ENCODE measurements around the gene MED31. TPM values are rescaled to one million over a fixed set of nuclear protein-coding genes. Genes with fewer than 3 reads are reported as not detected.

MED31 gene
- total and polyA plus RNA-seq, 2 of the 13 experiments (the other 11 are each of a cell fraction or from before 2014, with no cell fraction given): 19.0 to 20.9 TPM

DNA sequence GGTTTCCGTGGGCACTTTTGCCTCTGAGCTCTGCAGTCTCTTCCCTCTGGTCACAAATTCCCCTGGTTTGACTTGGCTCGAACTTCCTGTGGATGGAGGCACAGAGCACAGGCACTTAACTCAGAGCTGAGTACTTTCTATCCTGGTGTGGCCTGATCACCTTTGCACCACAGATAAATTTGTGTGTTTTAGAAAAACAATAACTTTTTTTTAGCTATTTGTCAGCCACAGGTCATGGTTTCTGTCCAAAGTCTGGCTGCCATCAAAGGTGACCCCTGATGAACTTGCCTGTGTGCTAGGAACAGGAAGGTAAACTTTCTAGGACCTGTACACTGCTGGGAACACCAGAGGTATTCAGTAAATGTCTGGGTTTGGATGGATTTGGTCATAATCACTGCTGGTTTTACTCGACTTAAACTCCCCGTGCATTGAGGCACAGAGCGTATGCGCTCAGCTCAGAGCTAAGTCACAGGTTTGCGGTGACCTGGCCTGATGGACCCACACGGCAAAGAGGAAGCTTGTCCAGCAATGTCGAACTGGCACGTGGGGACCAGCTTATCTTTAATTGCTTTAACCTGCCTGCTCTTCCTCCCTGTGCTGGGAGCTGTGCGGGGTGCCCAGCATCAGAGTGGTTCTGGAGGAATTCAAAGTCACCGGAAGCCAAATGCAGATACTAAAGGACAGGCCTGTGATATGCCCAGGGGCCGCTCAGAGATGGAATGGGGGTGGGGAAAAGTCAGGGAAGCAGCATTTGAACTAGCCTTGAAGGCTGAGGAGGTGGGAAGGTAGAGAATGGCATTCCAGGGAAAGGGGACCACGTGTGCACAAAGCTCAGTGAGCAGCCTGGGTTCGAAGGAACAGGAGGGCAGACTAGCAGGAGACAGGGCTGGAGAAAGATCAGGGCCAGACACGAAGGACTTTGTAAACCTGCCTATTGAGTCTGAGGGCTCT lies 48.9 kb upstream of the MED31 start (continued):
- peak; percentile 97 for TF ChIP-seq TBX2 (CRISPR knock-in tag; IDR thresholded peaks at IDR 0.05; ENCODE audit: borderline replicate concordance)
- TF ChIP-seq, protein P1, sequence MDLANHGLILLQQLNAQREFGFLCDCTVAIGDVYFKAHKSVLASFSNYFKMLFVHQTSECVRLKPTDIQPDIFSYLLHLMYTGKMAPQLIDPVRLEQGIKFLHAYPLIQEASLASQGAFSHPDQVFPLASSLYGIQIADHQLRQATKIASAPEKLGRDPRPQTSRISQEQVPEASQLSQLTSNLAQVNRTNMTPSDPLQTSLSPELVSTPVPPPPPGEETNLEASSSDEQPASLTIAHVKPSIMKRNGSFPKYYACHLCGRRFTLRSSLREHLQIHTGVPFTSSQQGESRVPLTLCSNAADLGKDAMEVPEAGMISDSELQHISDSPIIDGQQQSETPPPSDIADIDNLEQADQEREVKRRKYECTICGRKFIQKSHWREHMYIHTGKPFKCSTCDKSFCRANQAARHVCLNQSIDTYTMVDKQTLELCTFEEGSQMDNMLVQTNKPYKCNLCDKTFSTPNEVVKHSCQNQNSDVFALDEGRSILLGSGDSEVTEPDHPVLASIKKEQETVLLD (CRISPR knock-in tag; IDR thresholded peaks at IDR 0.05; ENCODE audit: low read depth): no peak
- no peak for TF ChIP-seq MZF1 (CRISPR knock-in tag; IDR thresholded peaks at IDR 0.05; ENCODE audit: borderline replicate concordance)
- TF ChIP-seq, protein P2, sequence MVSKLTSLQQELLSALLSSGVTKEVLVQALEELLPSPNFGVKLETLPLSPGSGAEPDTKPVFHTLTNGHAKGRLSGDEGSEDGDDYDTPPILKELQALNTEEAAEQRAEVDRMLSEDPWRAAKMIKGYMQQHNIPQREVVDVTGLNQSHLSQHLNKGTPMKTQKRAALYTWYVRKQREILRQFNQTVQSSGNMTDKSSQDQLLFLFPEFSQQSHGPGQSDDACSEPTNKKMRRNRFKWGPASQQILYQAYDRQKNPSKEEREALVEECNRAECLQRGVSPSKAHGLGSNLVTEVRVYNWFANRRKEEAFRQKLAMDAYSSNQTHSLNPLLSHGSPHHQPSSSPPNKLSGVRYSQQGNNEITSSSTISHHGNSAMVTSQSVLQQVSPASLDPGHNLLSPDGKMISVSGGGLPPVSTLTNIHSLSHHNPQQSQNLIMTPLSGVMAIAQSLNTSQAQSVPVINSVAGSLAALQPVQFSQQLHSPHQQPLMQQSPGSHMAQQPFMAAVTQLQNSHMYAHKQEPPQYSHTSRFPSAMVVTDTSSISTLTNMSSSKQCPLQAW (CRISPR knock-in tag; IDR thresholded peaks at IDR 0.05): peak; percentile 93
- no peak for TF ChIP-seq ZNF839 (CRISPR knock-in tag; IDR thresholded peaks at IDR 0.05; ENCODE audit: borderline replicate concordance)
- TF ChIP-seq, protein P3, sequence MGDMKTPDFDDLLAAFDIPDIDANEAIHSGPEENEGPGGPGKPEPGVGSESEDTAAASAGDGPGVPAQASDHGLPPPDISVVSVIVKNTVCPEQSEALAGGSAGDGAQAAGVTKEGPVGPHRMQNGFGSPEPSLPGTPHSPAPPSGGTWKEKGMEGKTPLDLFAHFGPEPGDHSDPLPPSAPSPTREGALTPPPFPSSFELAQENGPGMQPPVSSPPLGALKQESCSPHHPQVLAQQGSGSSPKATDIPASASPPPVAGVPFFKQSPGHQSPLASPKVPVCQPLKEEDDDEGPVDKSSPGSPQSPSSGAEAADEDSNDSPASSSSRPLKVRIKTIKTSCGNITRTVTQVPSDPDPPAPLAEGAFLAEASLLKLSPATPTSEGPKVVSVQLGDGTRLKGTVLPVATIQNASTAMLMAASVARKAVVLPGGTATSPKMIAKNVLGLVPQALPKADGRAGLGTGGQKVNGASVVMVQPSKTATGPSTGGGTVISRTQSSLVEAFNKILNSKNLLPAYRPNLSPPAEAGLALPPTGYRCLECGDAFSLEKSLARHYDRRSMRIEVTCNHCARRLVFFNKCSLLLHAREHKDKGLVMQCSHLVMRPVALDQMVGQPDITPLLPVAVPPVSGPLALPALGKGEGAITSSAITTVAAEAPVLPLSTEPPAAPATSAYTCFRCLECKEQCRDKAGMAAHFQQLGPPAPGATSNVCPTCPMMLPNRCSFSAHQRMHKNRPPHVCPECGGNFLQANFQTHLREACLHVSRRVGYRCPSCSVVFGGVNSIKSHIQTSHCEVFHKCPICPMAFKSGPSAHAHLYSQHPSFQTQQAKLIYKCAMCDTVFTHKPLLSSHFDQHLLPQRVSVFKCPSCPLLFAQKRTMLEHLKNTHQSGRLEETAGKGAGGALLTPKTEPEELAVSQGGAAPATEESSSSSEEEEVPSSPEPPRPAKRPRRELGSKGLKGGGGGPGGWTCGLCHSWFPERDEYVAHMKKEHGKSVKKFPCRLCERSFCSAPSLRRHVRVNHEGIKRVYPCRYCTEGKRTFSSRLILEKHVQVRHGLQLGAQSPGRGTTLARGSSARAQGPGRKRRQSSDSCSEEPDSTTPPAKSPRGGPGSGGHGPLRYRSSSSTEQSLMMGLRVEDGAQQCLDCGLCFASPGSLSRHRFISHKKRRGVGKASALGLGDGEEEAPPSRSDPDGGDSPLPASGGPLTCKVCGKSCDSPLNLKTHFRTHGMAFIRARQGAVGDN (CRISPR knock-in tag; IDR thresholded peaks at IDR 0.05): peak; percentile 87
- TF ChIP-seq, protein P4, sequence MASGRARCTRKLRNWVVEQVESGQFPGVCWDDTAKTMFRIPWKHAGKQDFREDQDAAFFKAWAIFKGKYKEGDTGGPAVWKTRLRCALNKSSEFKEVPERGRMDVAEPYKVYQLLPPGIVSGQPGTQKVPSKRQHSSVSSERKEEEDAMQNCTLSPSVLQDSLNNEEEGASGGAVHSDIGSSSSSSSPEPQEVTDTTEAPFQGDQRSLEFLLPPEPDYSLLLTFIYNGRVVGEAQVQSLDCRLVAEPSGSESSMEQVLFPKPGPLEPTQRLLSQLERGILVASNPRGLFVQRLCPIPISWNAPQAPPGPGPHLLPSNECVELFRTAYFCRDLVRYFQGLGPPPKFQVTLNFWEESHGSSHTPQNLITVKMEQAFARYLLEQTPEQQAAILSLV (CRISPR knock-in tag; IDR thresholded peaks at IDR 0.05; ENCODE audit: borderline replicate concordance): 0 out of 2 replicates have a peak, but pooled peaks have one; percentile 26
- peak; percentile 72; the same call in 1 of the 2 replicates for TF ChIP-seq ZNF235 (CRISPR knock-in tag; IDR thresholded peaks at IDR 0.05; ENCODE audit: borderline replicate concordance)
- peak; percentile 99 for TF ChIP-seq MEF2D (CRISPR knock-in tag; IDR thresholded peaks at IDR 0.05)
- TF ChIP-seq STAG1 (CRISPR knock-in tag; IDR thresholded peaks at IDR 0.05): peak; percentile 36
- peak; percentile 96 for TF ChIP-seq ZNF34 (CRISPR knock-in tag; IDR thresholded peaks at IDR 0.05; ENCODE audit: borderline replicate concordance)
- TF ChIP-seq, protein P5, sequence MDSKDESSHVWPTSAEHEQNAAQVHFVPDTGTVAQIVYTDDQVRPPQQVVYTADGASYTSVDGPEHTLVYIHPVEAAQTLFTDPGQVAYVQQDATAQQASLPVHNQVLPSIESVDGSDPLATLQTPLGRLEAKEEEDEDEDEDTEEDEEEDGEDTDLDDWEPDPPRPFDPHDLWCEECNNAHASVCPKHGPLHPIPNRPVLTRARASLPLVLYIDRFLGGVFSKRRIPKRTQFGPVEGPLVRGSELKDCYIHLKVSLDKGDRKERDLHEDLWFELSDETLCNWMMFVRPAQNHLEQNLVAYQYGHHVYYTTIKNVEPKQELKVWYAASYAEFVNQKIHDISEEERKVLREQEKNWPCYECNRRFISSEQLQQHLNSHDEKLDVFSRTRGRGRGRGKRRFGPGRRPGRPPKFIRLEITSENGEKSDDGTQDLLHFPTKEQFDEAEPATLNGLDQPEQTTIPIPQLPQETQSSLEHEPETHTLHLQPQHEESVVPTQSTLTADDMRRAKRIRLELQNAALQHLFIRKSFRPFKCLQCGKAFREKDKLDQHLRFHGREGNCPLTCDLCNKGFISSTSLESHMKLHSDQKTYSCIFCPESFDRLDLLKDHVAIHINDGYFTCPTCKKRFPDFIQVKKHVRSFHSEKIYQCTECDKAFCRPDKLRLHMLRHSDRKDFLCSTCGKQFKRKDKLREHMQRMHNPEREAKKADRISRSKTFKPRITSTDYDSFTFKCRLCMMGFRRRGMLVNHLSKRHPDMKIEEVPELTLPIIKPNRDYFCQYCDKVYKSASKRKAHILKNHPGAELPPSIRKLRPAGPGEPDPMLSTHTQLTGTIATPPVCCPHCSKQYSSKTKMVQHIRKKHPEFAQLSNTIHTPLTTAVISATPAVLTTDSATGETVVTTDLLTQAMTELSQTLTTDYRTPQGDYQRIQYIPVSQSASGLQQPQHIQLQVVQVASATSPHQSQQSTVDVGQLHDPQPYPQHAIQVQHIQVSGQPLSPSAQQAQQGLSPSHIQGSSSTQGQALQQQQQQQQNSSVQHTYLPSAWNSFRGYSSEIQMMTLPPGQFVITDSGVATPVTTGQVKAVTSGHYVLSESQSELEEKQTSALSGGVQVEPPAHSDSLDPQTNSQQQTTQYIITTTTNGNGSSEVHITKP (CRISPR knock-in tag; IDR thresholded peaks at IDR 0.05; ENCODE audit: low read depth): peak; percentile 76; the same call in 1 of the 2 replicates
- 0 out of 2 replicates have a peak, but pooled peaks have one; percentile 70 for TF ChIP-seq KLF9 (CRISPR knock-in tag; IDR thresholded peaks at IDR 0.05; ENCODE audit: low read depth)

Measured in HepG2 (cell line).